Glomerular visceral epithelial cell (primary cell): Measurements from ENCODE around the gene FHAD1.
"Not testable (repeated sequence)": the region's sequence is repeated elsewhere in the genome, so short reads cannot be mapped to it uniquely, and the experiment has no call there.

Source experiments
- DNase-seq: peaks from one replicate; pipeline ENCODE4 v3.0.0-alpha.2; 2016; ENCODE audit errors: extremely low spot score

FHAD1 gene

DNA sequence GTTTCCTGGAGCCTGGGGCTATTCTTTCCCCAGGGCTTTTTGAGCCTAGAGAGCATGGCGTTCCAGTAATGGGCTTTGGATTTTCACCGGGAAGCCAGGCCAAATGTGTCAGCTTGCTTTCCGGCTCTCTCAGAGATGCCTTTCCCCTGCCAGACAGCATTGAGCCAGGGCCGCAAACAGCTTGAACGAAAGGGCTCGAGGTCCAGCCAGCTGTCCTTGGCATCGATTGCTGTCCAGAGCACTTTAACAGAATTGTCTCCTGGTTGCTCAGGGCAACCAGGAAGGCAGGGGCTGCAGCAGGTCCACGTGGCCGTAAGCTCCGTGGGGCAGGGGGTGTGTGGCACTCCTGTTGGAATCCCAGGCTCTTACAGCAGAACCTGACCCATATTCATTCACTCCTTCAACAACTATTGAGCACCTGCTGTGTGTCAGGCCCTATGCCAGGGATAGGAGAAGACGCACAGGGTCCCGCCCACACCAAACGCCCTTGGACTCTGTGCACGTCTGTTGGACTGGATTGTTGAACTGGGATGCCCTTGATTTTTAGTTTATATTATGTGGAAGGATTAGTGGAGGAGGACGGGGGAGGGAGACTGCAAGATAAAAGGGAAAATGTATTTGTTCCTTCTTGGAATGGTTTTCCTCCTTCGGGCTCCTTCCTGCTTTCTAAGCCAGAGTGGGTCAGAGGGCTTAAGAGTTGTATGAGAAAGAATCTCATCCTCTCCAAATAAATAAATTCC lies 123.9 kb downstream of the FHAD1 start:
- no peak for DNase-seq

DNA sequence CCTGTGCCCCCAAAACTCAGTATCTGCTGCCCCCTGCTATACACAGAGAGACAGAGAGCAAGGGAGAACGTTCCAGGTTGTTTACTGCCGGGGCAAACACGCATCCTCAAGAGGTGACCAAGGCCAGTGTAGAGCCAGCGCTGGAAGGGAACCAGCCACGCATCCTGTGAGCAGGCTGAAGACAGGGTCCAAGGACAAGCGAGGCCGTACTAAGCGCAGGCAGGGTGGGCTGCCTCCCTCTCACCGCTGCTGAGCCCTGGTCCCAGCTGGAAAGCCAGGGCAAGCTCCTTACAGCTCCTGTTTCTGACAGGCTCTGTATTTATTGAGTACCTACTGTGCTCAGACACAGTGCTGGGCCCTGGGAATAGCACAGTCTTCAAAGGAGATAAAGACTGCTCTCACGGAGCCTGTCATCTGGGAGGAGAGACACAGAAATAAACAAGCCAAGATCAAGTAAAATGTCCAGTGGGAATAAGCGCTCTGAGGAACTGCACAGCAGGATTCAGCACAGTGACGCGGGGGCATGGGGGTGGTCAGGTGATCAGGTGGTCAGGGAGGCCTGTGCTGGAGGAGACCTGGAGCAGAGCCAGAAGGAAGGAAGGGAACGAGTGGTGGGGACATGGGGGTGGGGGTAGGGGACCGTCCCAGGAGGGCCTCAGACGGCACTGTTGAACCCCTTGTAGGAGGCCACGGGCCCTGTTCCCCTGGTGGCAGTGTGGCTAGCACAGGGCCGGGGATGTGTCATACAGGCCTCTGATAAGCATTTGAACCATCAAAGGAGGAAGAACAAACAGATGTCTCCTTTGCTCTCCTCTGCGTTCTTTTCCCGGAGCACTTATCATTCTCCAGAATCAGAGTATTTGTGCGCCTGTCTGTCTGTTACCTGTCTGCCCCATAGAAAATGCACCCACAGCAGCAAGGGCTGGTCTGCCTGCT lies 124.9 kb downstream of the FHAD1 start:
- DNase-seq, result no peak

DNA sequence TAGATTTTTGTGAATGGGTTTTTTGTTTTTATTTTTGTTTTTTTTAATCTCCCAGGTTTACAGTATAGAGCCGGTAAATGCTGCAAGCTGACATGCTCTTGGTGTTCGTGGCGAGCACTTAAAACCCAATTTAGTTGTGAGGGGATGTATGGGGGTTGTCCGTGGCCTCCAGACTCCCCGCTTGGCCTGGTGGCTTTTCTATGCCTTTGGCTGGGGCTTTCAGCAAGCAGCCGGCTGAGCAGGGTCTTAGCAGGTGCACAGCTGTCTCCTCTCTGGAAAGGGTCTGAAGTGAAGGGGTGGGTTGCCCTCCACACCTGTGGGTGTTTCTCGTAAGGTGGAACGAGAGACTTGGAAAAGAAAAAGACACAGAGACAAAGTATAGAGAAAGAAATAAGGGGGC lies 131.7 kb downstream of the FHAD1 start:
- no peak for DNase-seq

DNA sequence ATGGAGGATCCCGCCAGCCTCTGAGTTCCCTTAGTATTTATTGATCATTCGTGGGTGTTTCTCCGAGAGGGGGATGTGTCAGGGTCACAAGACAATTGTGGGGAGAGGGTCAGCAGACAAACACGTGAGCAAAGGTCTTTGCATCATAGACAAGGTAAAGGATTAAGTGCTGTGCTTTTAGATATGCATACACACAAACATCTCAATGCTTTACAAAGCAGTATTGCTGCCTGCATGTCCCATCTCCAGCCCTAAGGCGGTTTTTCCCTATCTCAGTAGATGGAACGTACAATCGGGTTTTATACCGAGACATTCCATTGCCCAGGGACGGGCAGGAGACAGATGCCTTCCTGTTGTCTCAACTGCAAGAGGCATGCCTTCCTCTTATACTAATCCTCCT lies 132.1 kb downstream of the FHAD1 start:
- not testable (repeated sequence) for DNase-seq

GRCh38 chr1:15380601-15381508 lies 133.8 kb downstream of the FHAD1 start:
- DNase-seq, result no peak

- no peak for DNase-seq
Measured at GRCh38 chr1:15381805-15382204, 134.8 kb downstream of the FHAD1 start.

- no peak for DNase-seq
Measured at GRCh38 chr1:15382601-15383518, 135.8 kb downstream of the FHAD1 start.

- no peak for DNase-seq
Measured at GRCh38 chr1:15383810-15384209, 136.8 kb downstream of the FHAD1 start.

DNA sequence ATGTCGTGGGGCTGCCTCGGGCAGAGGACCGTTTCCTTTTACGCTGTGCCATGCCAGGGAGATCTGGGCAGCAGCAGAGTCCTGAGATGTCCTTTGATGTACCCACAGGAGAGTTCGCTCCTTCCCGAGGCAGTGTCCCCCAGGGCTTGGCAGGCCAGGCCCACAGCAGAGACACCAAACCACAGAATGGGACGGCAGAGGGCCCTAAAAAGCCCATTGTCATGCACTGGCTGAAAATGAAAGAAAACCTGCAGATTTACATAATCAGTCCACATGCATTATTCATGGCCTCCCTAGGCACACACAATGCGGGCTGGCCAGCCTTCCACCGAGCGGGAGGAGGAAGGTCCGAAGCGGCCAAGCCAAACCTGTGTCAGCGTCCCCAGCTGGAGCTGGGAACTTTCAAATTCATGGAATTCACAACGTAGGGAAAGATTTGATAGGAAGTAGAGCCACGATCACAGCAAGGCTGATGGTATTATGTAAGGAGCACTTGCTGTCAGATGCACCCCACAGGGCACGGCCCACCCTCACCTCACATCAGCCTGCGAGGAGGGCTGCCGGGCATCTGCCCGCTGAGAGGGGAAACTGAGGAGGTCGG lies 137.4 kb downstream of the FHAD1 start:
- no peak for DNase-seq

DNA sequence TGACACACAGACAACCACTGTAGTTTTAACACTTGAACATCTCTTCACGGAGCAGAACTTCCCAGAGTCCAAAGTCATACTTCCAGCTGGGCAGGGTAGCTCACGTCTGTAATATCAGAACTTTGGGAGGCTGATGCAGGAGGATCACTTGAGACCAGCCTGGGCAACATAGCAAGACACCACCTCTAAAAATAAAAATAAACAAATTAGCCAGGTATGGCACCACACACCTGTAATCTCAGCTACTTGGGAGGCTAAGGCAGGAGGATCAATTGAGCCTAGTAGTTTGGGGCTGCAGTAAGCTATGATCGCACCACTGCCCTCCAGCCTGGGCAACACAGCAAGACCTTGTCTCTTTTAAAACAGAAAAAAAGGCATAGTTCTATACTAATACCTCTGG lies 138.4 kb downstream of the FHAD1 start:
- no peak for DNase-seq

DNA sequence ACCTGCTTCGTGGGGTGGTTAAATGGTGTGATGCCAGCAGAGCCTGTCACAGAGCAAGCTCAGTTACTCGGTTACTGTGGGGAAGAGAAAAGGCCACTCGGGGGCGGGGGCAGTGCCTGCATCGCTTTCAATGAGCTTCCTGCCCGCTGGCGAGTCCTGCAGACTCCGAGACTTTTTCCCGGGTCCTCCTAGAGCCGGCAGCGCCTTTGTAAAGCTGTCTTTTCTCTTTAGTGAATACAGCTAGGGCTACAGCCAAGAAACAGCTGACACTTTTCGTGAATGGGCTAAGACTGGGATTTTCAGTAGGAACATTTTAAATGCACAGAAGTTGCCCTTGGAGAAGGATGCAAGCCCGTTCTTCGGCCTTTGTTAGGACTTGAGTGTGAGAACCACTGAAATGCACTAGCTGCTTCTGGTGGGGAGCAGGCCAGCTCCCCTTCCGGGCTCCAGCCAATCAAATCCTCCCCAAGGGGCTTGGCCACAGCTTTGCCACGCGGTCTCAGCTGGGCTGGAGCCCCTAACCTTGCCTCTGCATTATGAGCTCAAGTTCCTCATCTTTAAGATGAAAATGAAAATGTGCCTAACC lies 139.2 kb downstream of the FHAD1 start:
- DNase-seq, result no peak

- no peak for DNase-seq
Measured at GRCh38 chr1:15388201-15388880, 141.3 kb downstream of the FHAD1 start.

GRCh38 chr1:15389828-15390227 lies 142.8 kb downstream of the FHAD1 start:
- DNase-seq, result not testable (repeated sequence)

DNA sequence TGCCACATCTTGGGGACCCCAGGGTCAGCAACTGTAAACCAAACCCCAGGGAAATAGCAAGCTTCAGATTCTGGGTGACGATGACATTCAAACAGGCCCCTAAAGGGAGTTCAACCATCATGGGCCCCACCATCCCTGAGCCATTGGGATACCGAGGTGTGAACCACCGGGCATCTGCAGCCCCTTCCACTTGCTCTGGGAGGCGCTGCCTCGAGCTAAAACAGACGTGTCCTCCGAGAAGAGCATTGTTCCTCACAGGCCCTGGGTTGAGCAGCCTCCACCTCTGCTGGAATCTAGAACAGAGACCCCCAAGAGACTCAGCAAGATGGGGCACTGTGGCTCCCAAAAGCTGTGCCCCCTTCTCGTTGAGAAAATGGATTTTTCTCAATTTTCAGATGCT lies 143.6 kb downstream of the FHAD1 start:
- DNase-seq, result no peak

GRCh38 chr1:15391366-15391765 lies 144.3 kb downstream of the FHAD1 start:
- DNase-seq, result no peak

DNA sequence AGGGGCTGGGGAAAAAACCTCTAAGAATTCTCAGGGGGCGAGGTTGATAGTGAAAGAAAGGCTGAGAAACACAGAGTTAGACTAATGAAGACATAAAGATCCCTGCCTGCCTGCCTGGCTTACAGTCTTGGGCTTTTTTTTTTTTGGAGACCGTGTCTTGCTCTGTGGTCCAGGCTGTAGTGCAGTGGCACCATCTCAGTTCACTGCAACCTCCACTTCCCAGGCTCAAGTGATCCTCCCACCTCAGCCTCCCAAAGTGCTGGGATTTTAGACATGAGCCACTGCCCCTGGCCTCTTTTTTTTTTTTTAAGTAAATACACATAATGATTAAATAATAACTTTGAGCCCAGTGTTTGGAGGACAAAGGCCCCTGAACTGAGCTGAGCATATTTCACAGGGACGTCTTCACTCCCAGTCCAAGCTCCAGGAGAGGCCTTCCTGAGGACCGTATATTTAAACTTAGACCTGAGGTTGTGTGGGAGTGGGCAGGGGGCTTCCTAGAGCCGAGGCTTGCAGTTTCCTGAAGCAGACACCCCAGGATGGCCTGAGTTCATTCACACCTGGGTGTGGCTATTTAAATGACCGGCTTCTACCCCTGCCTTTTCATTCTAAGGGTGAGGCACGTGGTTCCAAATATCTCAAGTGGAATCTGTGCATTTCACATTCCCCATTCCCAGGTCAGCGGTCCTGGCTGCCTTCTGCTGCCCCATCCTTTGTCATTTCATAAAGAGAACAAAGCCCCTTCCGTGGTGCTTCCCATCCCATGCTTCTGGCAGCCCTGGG lies 146.6 kb downstream of the FHAD1 start:
- no peak for DNase-seq

GRCh38 chr1:15394258-15394690 lies 147.3 kb downstream of the FHAD1 start:
- no peak for DNase-seq

DNA sequence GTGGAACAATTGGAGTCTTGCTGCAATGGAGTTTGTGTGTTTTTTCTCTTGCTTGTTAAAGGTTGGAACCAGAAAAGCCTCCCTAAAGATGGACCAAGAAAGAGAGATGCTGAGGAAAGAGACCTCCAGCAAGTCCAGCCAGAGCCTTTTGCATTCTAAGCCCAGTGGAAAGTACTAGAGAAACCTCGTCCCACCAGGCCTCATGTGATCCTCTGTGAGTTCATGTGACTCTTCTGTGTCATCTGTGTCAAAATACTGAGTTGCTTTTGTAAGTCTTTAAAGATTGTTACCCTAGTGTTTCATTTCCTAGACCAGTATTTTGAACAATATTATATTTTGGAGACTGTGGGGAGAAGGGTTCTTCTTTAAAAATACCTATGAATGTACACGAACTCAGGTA lies 150.2 kb downstream of the FHAD1 start:
- DNase-seq, result no peak

- no peak for DNase-seq
Measured at GRCh38 chr1:15399710-15400109, 152.7 kb downstream of the FHAD1 start.
